ENCODE data around the gene MLH3. TPM values are rescaled to one million over a fixed set of nuclear protein-coding genes. Genes with fewer than 3 reads are reported as not detected.

MLH3 gene
- polyA plus RNA-seq, 1 donor (not counting 4 experiments of a cell fraction or from before 2014, with no cell fraction given), result 13.0 TPM

- DNase-seq (ENCODE audit: low read depth, low spot score) (no peak), FAIRE-seq (no peak)
- Histone ChIP-seq H3K27me3 (ENCODE audit: control insufficient read depth, extremely low read depth, insufficient read depth, low read length) (no peaks in the 10 kb centered on the region), H4K20me1 (ENCODE audit: control insufficient read depth, extremely low read depth, insufficient read depth, low read length) (no peaks in the 10 kb centered on the region), H3K4me2 (ENCODE audit: control insufficient read depth, extremely low read depth, insufficient read depth, low read depth, low read length) (peak overlapping the region; percentile 96), H3K27ac (ENCODE audit: control insufficient read depth, insufficient read depth, low read length) (peak overlapping the region; percentile 86), H3K36me3 (ENCODE audit: control insufficient read depth in 2 of 2, extremely low read depth in 1 of 2, insufficient read depth in 2 of 2, low read length in 2 of 2) (peaks cover 0 to 4% of the 10 kb centered on the region in 2 experiments), H2AFZ (ENCODE audit: control insufficient read depth, low read length) (peak overlapping the region; percentile 62), H3K9me1 (ENCODE audit: control insufficient read depth, extremely low read depth, insufficient read depth, low read length) (no peaks in the 10 kb centered on the region), H3K4me3 (ENCODE audit: control insufficient read depth in 2 of 3, extremely low read depth in 1 of 3, insufficient read depth in 2 of 3, low read depth in 1 of 3, low read length in 3 of 3) (peak overlapping the region; percentile 84 to 92 (median 86)), H3K79me2 (ENCODE audit: control insufficient read depth, insufficient read depth, low read length) (peaks cover 4% of the 10 kb centered on the region), H3K4me1 (ENCODE audit: control insufficient read depth, extremely low read depth, insufficient read depth, low read length) (peaks cover 26% of the 10 kb centered on the region), H3K9ac (ENCODE audit: control insufficient read depth, extremely low read depth, insufficient read depth, low read length) (peak overlapping the region; percentile 84), H3K9me3 (ENCODE audit: control insufficient read depth, low read depth, low read length) (no peaks in the 10 kb centered on the region)
- no peak for TF ChIP-seq EZH2 (IDR thresholded peaks at IDR 0.05; ENCODE audit: low read length)
- TF ChIP-seq, protein P1, sequence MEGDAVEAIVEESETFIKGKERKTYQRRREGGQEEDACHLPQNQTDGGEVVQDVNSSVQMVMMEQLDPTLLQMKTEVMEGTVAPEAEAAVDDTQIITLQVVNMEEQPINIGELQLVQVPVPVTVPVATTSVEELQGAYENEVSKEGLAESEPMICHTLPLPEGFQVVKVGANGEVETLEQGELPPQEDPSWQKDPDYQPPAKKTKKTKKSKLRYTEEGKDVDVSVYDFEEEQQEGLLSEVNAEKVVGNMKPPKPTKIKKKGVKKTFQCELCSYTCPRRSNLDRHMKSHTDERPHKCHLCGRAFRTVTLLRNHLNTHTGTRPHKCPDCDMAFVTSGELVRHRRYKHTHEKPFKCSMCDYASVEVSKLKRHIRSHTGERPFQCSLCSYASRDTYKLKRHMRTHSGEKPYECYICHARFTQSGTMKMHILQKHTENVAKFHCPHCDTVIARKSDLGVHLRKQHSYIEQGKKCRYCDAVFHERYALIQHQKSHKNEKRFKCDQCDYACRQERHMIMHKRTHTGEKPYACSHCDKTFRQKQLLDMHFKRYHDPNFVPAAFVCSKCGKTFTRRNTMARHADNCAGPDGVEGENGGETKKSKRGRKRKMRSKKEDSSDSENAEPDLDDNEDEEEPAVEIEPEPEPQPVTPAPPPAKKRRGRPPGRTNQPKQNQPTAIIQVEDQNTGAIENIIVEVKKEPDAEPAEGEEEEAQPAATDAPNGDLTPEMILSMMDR (optimal IDR thresholded peaks at IDR 0.05 in 1 of 3, IDR thresholded peaks at IDR 0.05 in 1 of 3, conservative IDR thresholded peaks at IDR 0.05 in 1 of 3; ENCODE audit: extremely low read depth in 1 of 3, insufficient read depth in 2 of 3, low read length in 3 of 3), result no peak
- dilution Hi-C loops (cut with MboI; ENCODE audit: extremely low pct_ligation_motif_present, low sequenced_read_pairs), result no loop called here
Observed at GRCh38 chr14:75064205-75064567, 12.9 kb upstream of the MLH3 start.

DNA sequence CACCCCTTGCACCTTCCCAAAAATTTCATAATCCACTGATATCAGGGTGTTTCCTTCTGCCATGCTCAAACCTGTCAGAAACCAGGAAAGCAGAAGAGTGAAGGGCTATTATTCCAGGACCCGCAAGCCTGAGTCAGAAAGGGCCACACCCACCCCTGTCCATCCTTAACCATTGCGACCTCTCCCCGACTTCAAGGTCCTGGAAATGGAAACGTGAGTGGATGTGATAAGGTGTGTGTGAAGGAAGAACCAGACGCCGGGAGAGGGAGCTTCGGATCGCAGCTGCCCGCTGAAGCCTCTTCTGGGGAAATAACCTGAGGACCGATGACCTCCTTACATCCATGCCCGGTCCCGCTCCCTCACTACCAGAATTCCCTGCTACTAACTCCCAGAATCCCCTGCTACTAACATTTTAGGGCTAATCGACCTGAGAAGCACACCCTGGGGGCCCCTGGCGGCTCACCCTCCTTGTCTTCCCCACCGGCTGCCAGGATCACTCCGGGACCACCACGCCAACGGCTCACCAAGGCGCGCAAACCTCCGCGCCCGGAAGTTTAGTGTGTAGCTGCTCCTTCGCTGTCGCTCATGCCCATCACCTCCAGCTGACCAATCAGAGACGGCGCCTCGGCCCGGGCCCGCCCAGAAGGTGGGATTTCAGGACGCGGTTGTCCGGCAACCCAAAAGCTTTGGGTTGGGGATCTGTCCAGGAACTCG is 12.4 kb upstream of the MLH3 start, which contains the start of gene ACYP1:
Gene ACYP1 (minus strand): TSS at position 534 of the 714 bp plus-strand sequence. CDS start 471 bp downstream, at position 63.
- peaks cover 4% of the 10 kb centered on the region for H3K79me2 ChIP-seq (ENCODE audit: control insufficient read depth, insufficient read depth, low read length)
- no peaks in the 10 kb centered on the region for H3K27me3 ChIP-seq (ENCODE audit: control insufficient read depth, extremely low read depth, insufficient read depth, low read length)
- TF ChIP-seq, protein P1 (optimal IDR thresholded peaks at IDR 0.05 in 1 of 3, IDR thresholded peaks at IDR 0.05 in 1 of 3, conservative IDR thresholded peaks at IDR 0.05 in 1 of 3; ENCODE audit: extremely low read depth in 1 of 3, insufficient read depth in 2 of 3, low read length in 3 of 3), result peak in 1 of 3 experiments; percentile 5
- no peak for TF ChIP-seq EZH2 (IDR thresholded peaks at IDR 0.05; ENCODE audit: low read length)
- peak within 1 kb of the TSS; percentile 96 for H2AFZ ChIP-seq (ENCODE audit: control insufficient read depth, low read length)
- peak within 1 kb of the TSS; percentile 96 for H3K4me2 ChIP-seq (ENCODE audit: control insufficient read depth, extremely low read depth, insufficient read depth, low read depth, low read length)
- DNase-seq (ENCODE audit: low read depth, low spot score) (no peak), FAIRE-seq (peak; percentile 51)
- peak within 1 kb of the TSS; percentile 84 to 92 (median 86) for H3K4me3 ChIP-seq (ENCODE audit: control insufficient read depth in 2 of 3, extremely low read depth in 1 of 3, insufficient read depth in 2 of 3, low read depth in 1 of 3, low read length in 3 of 3)
- no peaks in the 10 kb centered on the region for H4K20me1 ChIP-seq (ENCODE audit: control insufficient read depth, extremely low read depth, insufficient read depth, low read length)
- no peaks in the 10 kb centered on the region for H3K9me1 ChIP-seq (ENCODE audit: control insufficient read depth, extremely low read depth, insufficient read depth, low read length)
- H3K9ac ChIP-seq (ENCODE audit: control insufficient read depth, extremely low read depth, insufficient read depth, low read length), result peak within 1 kb of the TSS; percentile 84
- H3K4me1 ChIP-seq (ENCODE audit: control insufficient read depth, extremely low read depth, insufficient read depth, low read length), result peaks cover 24% of the 10 kb centered on the region
- H3K9me3 ChIP-seq (ENCODE audit: control insufficient read depth, low read depth, low read length), result no peaks in the 10 kb centered on the region
- dilution Hi-C loops (cut with MboI; ENCODE audit: extremely low pct_ligation_motif_present, low sequenced_read_pairs), result no loop called here
- peaks cover 0 to 4% of the 10 kb centered on the region in 2 experiments for H3K36me3 ChIP-seq (ENCODE audit: control insufficient read depth in 2 of 2, extremely low read depth in 1 of 2, insufficient read depth in 2 of 2, low read length in 2 of 2)
- H3K27ac ChIP-seq (ENCODE audit: control insufficient read depth, insufficient read depth, low read length), result peak within 1 kb of the TSS; percentile 86

Measured in keratinocyte (primary cell).